Measurements from ENCODE around the gene SEMA5A.
"Not testable (repeated sequence)": the region's sequence is repeated elsewhere in the genome, so short reads cannot be mapped to it uniquely, and the experiment has no call there.

The SEMA5A gene

DNA sequence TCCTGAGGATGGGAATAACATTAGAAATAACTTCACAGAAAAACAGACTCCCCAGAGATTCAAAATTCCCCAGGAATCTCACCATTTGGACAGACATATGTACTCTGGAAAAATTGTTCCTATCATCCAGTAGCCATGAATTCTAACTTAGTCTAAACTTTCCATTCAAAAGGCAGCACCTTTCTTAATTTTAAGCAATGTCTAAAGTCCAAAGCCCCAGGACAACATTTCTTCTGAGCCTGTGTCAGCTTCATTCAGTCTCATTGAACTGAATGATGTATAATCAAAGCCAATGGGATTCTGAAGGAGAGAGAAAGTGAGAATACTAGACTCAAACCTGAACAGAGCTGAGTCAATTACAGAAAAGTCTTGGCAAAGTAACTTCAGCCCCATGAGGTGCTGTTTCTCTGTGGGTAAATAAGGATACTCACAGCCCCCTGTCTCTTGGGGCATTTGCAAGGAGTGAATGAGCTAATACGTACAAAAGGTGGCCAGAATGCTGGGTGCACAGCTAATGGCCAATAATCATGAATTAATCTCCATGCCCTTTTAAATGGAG lies 140.6 kb downstream of the SEMA5A start:
- Histone ChIP-seq H3K9me3 (ENCODE audit: low read length) (no peaks in the 10 kb centered on the region), H3K36me3 (ENCODE audit: insufficient read depth, low read length) (no peaks in the 10 kb centered on the region)

GRCh38 chr5:9401786-9402472 lies 143.9 kb downstream of the SEMA5A start:
- no peaks in the 10 kb centered on the region for H3K4me1 ChIP-seq (ENCODE audit: insufficient read depth, low read length)
- H3K4me3 ChIP-seq (ENCODE audit: low read length) = no peak overlapping the region
- no peaks in the 10 kb centered on the region for H3K9me3 ChIP-seq (ENCODE audit: low read length)
- no peaks in the 10 kb centered on the region for H3K36me3 ChIP-seq (ENCODE audit: insufficient read depth, low read length)
- H3K27me3 ChIP-seq (ENCODE audit: insufficient read depth, low read length) = no peaks in the 10 kb centered on the region
- no peak overlapping the region for H2AFZ ChIP-seq (ENCODE audit: low read depth, low read length)

More for the DNA sequence above, 140.6 kb downstream of the SEMA5A start:
- Histone ChIP-seq H2AFZ (ENCODE audit: low read depth, low read length) (no peak overlapping the region), H3K4me3 (ENCODE audit: low read length) (no peak overlapping the region), H3K4me1 (ENCODE audit: insufficient read depth, low read length) (no peaks in the 10 kb centered on the region), H3K27me3 (ENCODE audit: insufficient read depth, low read length) (no peaks in the 10 kb centered on the region)

DNA sequence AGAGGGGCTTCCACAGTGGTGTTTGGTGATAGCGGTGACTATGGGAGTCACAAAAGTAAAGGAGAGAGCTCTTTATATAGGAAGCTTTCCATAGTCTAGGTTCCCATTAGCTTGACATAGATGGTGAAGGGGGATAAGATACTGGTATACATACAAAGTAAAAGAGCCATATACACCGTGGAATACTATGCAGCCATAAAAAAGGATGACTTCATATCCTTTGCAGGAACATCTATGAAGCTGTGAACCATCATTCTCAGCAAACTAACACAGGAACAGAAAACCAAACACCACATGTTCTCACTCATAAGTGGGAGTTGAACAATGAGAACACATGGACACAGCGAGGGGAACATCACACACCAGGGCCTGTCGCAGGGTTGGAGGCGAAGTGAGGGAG lies 146.1 kb downstream of the SEMA5A start:
- not testable (repeated sequence) for H3K9me3 ChIP-seq (ENCODE audit: low read length); H3K4me3 ChIP-seq (ENCODE audit: low read length); H3K36me3 ChIP-seq (ENCODE audit: insufficient read depth, low read length); H2AFZ ChIP-seq (ENCODE audit: low read depth, low read length); H3K4me1 ChIP-seq (ENCODE audit: insufficient read depth, low read length); H3K27me3 ChIP-seq (ENCODE audit: insufficient read depth, low read length)

DNA sequence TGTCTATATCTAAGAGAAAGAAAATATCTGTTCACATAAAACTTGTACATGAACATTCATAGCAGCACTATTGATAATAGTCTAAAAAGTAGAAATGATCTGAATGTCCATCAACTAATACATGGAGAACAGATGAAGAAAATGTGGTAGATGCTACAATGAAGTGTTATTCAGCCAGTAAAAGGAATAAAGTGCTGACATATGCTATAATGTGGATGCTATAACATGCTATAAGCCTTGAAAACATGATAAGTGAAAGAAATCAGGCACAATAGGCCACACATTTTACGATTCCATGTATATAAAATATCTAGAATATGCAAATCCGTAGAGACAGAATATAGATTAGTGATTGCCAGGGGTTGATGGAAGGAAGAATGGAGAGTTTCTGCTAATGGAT lies 146.8 kb downstream of the SEMA5A start:
- Histone ChIP-seq H3K4me3 (ENCODE audit: low read length) (no peak overlapping the region), H3K27me3 (ENCODE audit: insufficient read depth, low read length) (no peaks in the 10 kb centered on the region), H3K36me3 (ENCODE audit: insufficient read depth, low read length) (no peaks in the 10 kb centered on the region), H3K4me1 (ENCODE audit: insufficient read depth, low read length) (no peaks in the 10 kb centered on the region), H2AFZ (ENCODE audit: low read depth, low read length) (no peak overlapping the region), H3K9me3 (ENCODE audit: low read length) (no peaks in the 10 kb centered on the region)

GRCh38 chr5:9398227-9398626 lies 147.6 kb downstream of the SEMA5A start:
- no peaks in the 10 kb centered on the region for H3K27me3 ChIP-seq (ENCODE audit: insufficient read depth, low read length)
- no peaks in the 10 kb centered on the region for H3K9me3 ChIP-seq (ENCODE audit: low read length)
- H3K36me3 ChIP-seq (ENCODE audit: insufficient read depth, low read length) = no peaks in the 10 kb centered on the region
- no peak overlapping the region for H2AFZ ChIP-seq (ENCODE audit: low read depth, low read length)
- H3K4me1 ChIP-seq (ENCODE audit: insufficient read depth, low read length) = no peaks in the 10 kb centered on the region
- H3K4me3 ChIP-seq (ENCODE audit: low read length) = no peak overlapping the region

DNA sequence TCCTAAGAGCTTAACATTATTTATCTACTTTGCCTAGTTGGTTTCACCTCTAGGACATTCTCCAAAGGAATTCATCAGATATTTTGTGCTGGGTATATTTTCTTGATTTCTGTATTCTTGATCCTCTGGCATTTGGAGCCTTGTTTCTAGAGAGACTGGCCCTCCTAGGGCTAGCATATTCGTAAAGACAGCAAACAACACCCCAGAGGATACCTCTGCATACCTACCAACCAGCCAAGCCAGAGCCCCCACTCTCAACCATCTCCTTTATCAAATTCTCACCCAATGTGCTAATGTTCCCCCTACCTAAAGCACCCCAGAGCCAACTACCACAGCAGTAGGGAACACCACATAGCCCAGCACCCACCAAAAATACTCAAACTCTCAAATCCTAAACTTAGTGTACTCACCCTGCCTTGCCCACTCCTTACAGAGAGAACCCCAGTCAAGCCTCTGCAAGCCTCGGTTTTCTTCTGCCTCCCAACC lies 149.5 kb downstream of the SEMA5A start:
- Histone ChIP-seq H3K36me3 (ENCODE audit: insufficient read depth, low read length) (no peaks in the 10 kb centered on the region), H3K4me1 (ENCODE audit: insufficient read depth, low read length) (no peaks in the 10 kb centered on the region), H2AFZ (ENCODE audit: low read depth, low read length) (no peak overlapping the region), H3K4me3 (ENCODE audit: low read length) (no peak overlapping the region), H3K9me3 (ENCODE audit: low read length) (no peaks in the 10 kb centered on the region), H3K27me3 (ENCODE audit: insufficient read depth, low read length) (no peaks in the 10 kb centered on the region)

DNA sequence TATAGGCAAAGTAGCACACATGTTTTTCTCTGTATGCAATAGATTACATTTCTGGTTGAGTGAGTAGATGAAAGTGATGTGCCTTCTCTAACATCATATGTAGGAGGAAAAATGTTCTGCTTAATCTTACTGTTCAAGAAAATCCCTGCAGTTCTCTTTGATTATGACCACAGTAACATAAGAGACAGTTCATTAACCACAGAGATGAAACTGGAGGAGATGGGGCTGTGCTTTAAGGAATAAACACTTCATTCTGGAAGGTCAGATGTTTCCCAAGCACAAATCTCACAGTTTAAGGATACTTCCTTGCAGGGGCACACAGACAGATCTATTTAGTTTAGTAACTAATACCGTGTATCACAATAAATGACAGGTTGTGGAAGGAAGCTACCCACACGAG lies 150.2 kb downstream of the SEMA5A start:
- Histone ChIP-seq H3K4me1 (ENCODE audit: insufficient read depth, low read length) (no peaks in the 10 kb centered on the region), H3K27me3 (ENCODE audit: insufficient read depth, low read length) (no peaks in the 10 kb centered on the region), H3K9me3 (ENCODE audit: low read length) (no peaks in the 10 kb centered on the region), H3K4me3 (ENCODE audit: low read length) (no peak overlapping the region), H2AFZ (ENCODE audit: low read depth, low read length) (no peak overlapping the region), H3K36me3 (ENCODE audit: insufficient read depth, low read length) (no peaks in the 10 kb centered on the region)

DNA sequence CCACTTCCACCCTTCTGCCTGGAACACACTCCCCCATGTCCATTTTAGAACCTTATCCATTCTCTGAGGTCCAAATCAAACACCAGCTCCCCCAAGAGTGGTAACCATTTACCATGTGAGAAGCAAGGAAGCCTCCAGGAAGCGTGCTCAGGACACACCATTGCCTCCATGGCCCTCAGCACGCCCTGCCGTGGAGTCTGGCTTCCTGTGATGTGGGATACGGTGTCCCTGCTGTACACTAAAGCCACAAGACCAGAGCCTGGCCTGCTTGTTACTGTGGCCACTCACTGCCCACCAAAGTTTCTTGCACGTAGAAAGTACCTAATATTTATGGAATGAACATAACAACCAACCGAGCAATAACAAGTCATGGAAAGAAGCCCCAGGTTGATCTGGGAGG lies 151.7 kb downstream of the SEMA5A start:
- no peak overlapping the region for H3K4me3 ChIP-seq (ENCODE audit: low read length)
- no peak overlapping the region for H2AFZ ChIP-seq (ENCODE audit: low read depth, low read length)
- H3K9me3 ChIP-seq (ENCODE audit: low read length) = no peaks in the 10 kb centered on the region
- H3K4me1 ChIP-seq (ENCODE audit: insufficient read depth, low read length) = no peaks in the 10 kb centered on the region
- H3K36me3 ChIP-seq (ENCODE audit: insufficient read depth, low read length) = no peaks in the 10 kb centered on the region
- no peaks in the 10 kb centered on the region for H3K27me3 ChIP-seq (ENCODE audit: insufficient read depth, low read length)

DNA sequence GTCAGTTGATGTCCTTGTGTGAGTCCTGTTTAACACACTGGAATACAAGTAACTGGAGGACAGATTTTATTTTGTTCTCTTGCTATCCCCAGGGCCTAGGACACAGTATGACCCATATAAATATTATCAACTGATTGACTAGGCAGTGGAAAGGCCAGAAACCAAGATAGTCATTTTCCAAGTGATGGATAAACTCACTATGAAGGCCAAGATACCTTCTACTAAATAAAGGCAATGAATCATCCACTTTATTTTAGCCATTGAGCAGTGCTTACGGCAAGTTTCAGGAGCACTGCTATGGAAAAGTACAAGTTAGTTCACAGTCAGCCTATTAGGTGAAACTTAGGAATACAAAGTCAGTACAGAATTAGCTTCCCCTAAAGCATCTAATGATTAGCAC lies 153.2 kb downstream of the SEMA5A start:
- Histone ChIP-seq H3K4me3 (ENCODE audit: low read length) (no peak overlapping the region), H3K36me3 (ENCODE audit: insufficient read depth, low read length) (no peaks in the 10 kb centered on the region), H2AFZ (ENCODE audit: low read depth, low read length) (no peak overlapping the region), H3K27me3 (ENCODE audit: insufficient read depth, low read length) (no peaks in the 10 kb centered on the region), H3K9me3 (ENCODE audit: low read length) (no peaks in the 10 kb centered on the region), H3K4me1 (ENCODE audit: insufficient read depth, low read length) (no peaks in the 10 kb centered on the region)

GRCh38 chr5:9391080-9391479 lies 154.8 kb downstream of the SEMA5A start:
- Histone ChIP-seq H3K27me3 (ENCODE audit: insufficient read depth, low read length) (no peaks in the 10 kb centered on the region), H3K9me3 (ENCODE audit: low read length) (no peaks in the 10 kb centered on the region), H3K36me3 (ENCODE audit: insufficient read depth, low read length) (no peaks in the 10 kb centered on the region), H3K4me3 (ENCODE audit: low read length) (no peak overlapping the region), H2AFZ (ENCODE audit: low read depth, low read length) (no peak overlapping the region), H3K4me1 (ENCODE audit: insufficient read depth, low read length) (no peaks in the 10 kb centered on the region)

DNA sequence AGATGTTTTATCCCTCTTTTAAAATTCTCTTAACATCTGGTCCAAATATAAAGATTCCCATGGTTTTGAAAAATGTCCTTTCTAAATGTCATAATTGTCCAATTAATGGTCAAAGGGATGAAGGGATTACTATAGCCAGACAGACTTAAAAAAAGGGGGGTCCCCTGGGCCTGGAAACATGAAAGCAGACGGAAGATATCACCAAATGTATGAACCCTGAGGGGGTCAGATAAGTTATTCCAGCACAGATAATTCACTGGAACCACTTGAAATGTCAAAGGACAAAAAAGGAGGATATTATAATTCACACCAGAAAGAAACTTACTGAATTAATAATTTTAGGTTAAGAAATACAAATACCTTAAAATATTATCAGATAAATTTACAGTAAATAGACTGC lies 155.8 kb downstream of the SEMA5A start:
- Histone ChIP-seq H2AFZ (ENCODE audit: low read depth, low read length) (no peak overlapping the region), H3K4me1 (ENCODE audit: insufficient read depth, low read length) (no peaks in the 10 kb centered on the region), H3K9me3 (ENCODE audit: low read length) (no peaks in the 10 kb centered on the region), H3K4me3 (ENCODE audit: low read length) (no peak overlapping the region), H3K27me3 (ENCODE audit: insufficient read depth, low read length) (no peaks in the 10 kb centered on the region), H3K36me3 (ENCODE audit: insufficient read depth, low read length) (no peaks in the 10 kb centered on the region)

DNA sequence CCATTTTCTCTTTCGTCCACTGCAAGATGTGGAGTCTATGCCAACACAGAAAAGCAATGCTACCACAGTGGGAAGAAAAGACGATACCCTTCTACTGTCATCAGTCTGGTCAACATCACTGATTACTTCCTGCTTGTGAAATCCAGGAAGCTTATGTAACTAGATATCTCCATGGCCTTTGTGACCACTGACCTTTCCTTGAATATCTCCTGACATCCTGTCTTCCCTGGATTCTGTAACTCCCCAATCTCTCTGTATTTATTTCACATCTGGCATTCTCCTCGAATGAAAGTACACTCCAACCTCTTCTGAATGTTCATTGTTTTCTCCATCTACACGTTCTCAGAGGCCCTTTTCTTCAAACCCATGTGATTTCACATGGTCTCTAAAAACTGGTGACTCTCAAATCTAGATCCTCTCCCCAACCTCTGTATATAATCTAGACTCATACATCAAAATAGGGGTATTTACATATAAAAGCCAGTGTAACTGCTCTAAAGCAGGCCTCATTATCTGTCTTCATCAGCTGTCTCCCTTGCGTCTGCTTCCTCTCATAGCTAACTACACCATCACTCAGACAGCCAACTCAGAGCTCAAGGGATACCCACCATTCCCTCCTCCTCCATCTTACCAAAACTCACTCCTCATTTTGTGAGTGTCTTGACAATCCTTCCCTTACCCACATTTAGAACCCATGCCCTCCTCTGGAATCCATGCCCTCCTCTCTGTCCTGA lies 156.8 kb downstream of the SEMA5A start:
- Histone ChIP-seq H3K4me3 (ENCODE audit: low read length) (no peak overlapping the region), H3K9me3 (ENCODE audit: low read length) (no peaks in the 10 kb centered on the region), H3K27me3 (ENCODE audit: insufficient read depth, low read length) (no peaks in the 10 kb centered on the region), H3K36me3 (ENCODE audit: insufficient read depth, low read length) (no peaks in the 10 kb centered on the region), H2AFZ (ENCODE audit: low read depth, low read length) (no peak overlapping the region), H3K4me1 (ENCODE audit: insufficient read depth, low read length) (no peaks in the 10 kb centered on the region)

DNA sequence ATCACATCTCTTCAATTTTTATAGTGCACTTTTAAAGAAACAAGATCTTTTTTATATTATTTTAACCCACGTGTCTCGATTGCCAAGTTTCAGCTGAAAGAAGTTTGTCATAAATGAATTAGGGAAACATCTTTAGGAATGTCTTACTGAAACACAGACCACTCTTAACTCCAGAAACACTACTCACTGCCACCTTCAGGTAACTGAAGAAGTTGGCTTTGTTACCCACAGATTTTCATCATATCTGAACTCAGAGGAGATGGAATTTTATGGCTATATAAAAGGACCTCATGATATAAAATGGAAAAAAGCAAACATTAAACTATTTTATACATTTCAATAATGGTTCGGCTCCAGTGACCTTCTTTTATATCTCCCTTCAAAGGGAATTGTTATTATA lies 158.0 kb downstream of the SEMA5A start:
- Histone ChIP-seq H2AFZ (ENCODE audit: low read depth, low read length) (no peak overlapping the region), H3K36me3 (ENCODE audit: insufficient read depth, low read length) (no peaks in the 10 kb centered on the region), H3K4me1 (ENCODE audit: insufficient read depth, low read length) (no peaks in the 10 kb centered on the region), H3K27me3 (ENCODE audit: insufficient read depth, low read length) (no peaks in the 10 kb centered on the region), H3K4me3 (ENCODE audit: low read length) (no peak overlapping the region), H3K9me3 (ENCODE audit: low read length) (no peaks in the 10 kb centered on the region)
